Measurements from ENCODE around the gene SMIM15.

GRCh38 chr5:61163905-61164304, 1.6 kb upstream of the SMIM15 start:
- no peak for TF ChIP-seq CTCF (IDR thresholded peaks at IDR 0.05)
- no peak for TF ChIP-seq POLR2A (IDR thresholded peaks at IDR 0.05)
- TF ChIP-seq EP300 (IDR thresholded peaks at IDR 0.05) = no peak
- no peak for TF ChIP-seq POLR2AphosphoS5 (IDR thresholded peaks at IDR 0.05)

Measured in suprapubic skin (tissue), 4 donors.